ENCODE measurements around the gene PLEKHB2.

GRCh38 chr2:131154071-131154531 is 49.0 kb downstream of the PLEKHB2 start:
- TF ChIP-seq CTCF (IDR thresholded peaks at IDR 0.05) (peak in 3 of 4 experiments; percentile 75 to 85 (median 79)), EP300 (IDR thresholded peaks at IDR 0.05) (no peak), POLR2AphosphoS5 (IDR thresholded peaks at IDR 0.05) (no peak)
